Hepatocyte (in vitro differentiated cells): ENCODE measurements around the gene TAL2. TPM values are rescaled to one million over a fixed set of nuclear protein-coding genes. Genes with fewer than 3 reads are reported as not detected.

Experiments
- DNase-seq: peaks from one replicate; pipeline ENCODE4 v3.0.0-alpha.2; 2016; ENCODE audit warnings: low spot score
- H2AFZ ChIP-seq: fragments of 200-600 bp; sonication (generic); 2 replicates; pipeline ENCODE4 v1.6.0; 2016; ENCODE audit warnings: antibody characterized with exemption, mild to moderate bottlenecking
- H3K27ac ChIP-seq: fragments of 200-600 bp; sonication (generic); 2 replicates; pipeline ENCODE4 v1.5.1; 2016; ENCODE audit warnings: mild to moderate bottlenecking
- H3K27me3 ChIP-seq: fragments of 200-600 bp; sonication (generic); 2 replicates; pipeline ENCODE4 v1.6.1; 2016
- H3K36me3 ChIP-seq: fragments of 200-600 bp; sonication (generic); replicated peaks from 2 replicates; pipeline ENCODE4 v1.5.1; 2016; ENCODE audit warnings: low read depth; ENCODE audit not compliant: insufficient read depth
- H3K4me1 ChIP-seq: fragments of 200-600 bp; sonication (generic); 2 replicates; pipeline ENCODE4 v1.5.1; 2016; ENCODE audit warnings: mild to moderate bottlenecking, moderate library complexity; ENCODE audit not compliant: insufficient read depth
- H3K4me2 ChIP-seq: fragments of 200-600 bp; sonication (generic); 2 replicates; pipeline ENCODE4 v1.6.0; 2016
- H3K4me3 ChIP-seq: fragments of 200-600 bp; sonication (generic); 2 replicates; pipeline ENCODE4 v1.5.1; 2016; ENCODE audit warnings: mild to moderate bottlenecking
- H3K79me2 ChIP-seq: fragments of 200-600 bp; sonication (generic); 2 replicates; pipeline ENCODE4 v1.6.0; 2017; ENCODE audit warnings: mild to moderate bottlenecking
- H3K9me2 ChIP-seq: fragments of 200-600 bp; sonication (generic); replicated peaks from 2 replicates; pipeline ENCODE4 v1.6.0; 2017; ENCODE audit warnings: mild to moderate bottlenecking; ENCODE audit not compliant: insufficient read depth
- H3K9me3 ChIP-seq: fragments of 200-600 bp; sonication (generic); 2 replicates; pipeline ENCODE4 v1.5.1; 2016; ENCODE audit warnings: low read depth, mild to moderate bottlenecking
- H4K20me1 ChIP-seq: fragments of 200-600 bp; sonication (generic); 2 replicates; pipeline ENCODE4 v1.6.0; 2016; ENCODE audit warnings: mild to moderate bottlenecking; ENCODE audit not compliant: insufficient read depth, poor library complexity, severe bottlenecking
- CTCF ChIP-seq: fragments of 200-600 bp; sonication (generic); IDR thresholded peaks from 2 replicates; pipeline ENCODE4 v1.5.1; 2016; ENCODE audit warnings: antibody characterized with exemption, mild to moderate bottlenecking; ENCODE audit not compliant: poor library complexity
- EZH2 ChIP-seq: fragments of 200-600 bp; sonication (generic); IDR thresholded peaks from 2 replicates; pipeline ENCODE4 v1.6.1; 2016; ENCODE audit warnings: antibody characterized with exemption, mild to moderate bottlenecking, borderline replicate concordance
- EZH2phosphoT487 ChIP-seq: fragments of 200-600 bp; sonication (generic); IDR thresholded peaks from one replicate; pipeline ENCODE4 v1.6.1; 2018; ENCODE audit warnings: antibody characterized with exemption, mild to moderate bottlenecking, low read depth, moderate library complexity; ENCODE audit not compliant: unreplicated experiment, severe bottlenecking
- WGBS: methylation state at CpG from one replicate; pipeline ENCODE4 v1.1.6; 2016; ENCODE audit warnings: low lambda C conversion rate; ENCODE audit errors: missing lambda C conversion rate; 5-methylcytosine and 5-hydroxymethylcytosine counted together
- polyA plus RNA-seq: library from polyadenylated mRNA; unstranded; fragments of >200 nt; fragmentation: Nextera tagmentation; extraction: Ambion mirVana; gene quantifications from 2 replicates; pipeline ENCODE4 v1.2.1, GENCODE V29; 2016
- total RNA-seq: library from RNA; depleted of rRNA; stranded (reverse); fragments of >200 nt; gene quantifications from 2 replicates; pipeline ENCODE4 v1.2.3, GENCODE V29; 2014

Gene TAL2
- total and polyA plus RNA-seq, 2 experiments from 2014 or later: not detected

GRCh38 chr9:105667867-105668266 lies 5.6 kb downstream of the TAL2 start:
- no peak for DNase-seq
- WGBS: 15% methylated on average over 4 of the region's 4 CpGs
- no peak overlapping the region for H3K4me2 ChIP-seq
- no peak overlapping the region for H2AFZ ChIP-seq
- TF ChIP-seq EZH2 (no peak), CTCF (no peak), EZH2phosphoT487 (no peak)
- no peak overlapping the region for H3K27ac ChIP-seq
- no peaks in the 10 kb centered on the region for H3K4me1 ChIP-seq
- H3K27me3 ChIP-seq: no peaks in the 10 kb centered on the region
- no peaks in the 10 kb centered on the region for H4K20me1 ChIP-seq
- no peaks in the 10 kb centered on the region for H3K9me3 ChIP-seq
- no peaks in the 10 kb centered on the region for H3K79me2 ChIP-seq
- no peak overlapping the region for H3K4me3 ChIP-seq
- H3K36me3 ChIP-seq: no peaks in the 10 kb centered on the region
- no peaks in the 10 kb centered on the region for H3K9me2 ChIP-seq

- TF ChIP-seq EZH2: no peak
- TF ChIP-seq CTCF: no peak
- no peak for TF ChIP-seq EZH2phosphoT487
- Histone ChIP-seq H3K4me3 (no peak overlapping the region), H3K4me2 (no peak overlapping the region), H4K20me1 (no peaks in the 10 kb centered on the region), H3K27ac (no peak overlapping the region), H3K36me3 (no peaks in the 10 kb centered on the region), H3K9me2 (no peaks in the 10 kb centered on the region), H3K79me2 (no peaks in the 10 kb centered on the region), H3K27me3 (no peaks in the 10 kb centered on the region), H3K4me1 (no peaks in the 10 kb centered on the region), H2AFZ (no peak overlapping the region), H3K9me3 (no peaks in the 10 kb centered on the region)
- no peak for DNase-seq
- WGBS: 68% methylated on average over 3 of the region's 3 CpGs
These were observed 8.1 kb downstream of the TAL2 start for GRCh38 chr9:105670315-105670714.

GRCh38 chr9:105670775-105671174 lies 8.5 kb downstream of the TAL2 start:
- Histone ChIP-seq H3K27me3 (no peaks in the 10 kb centered on the region), H3K4me3 (no peak overlapping the region), H3K36me3 (no peaks in the 10 kb centered on the region), H3K79me2 (no peaks in the 10 kb centered on the region), H3K4me2 (no peak overlapping the region), H3K4me1 (no peaks in the 10 kb centered on the region), H3K9me2 (no peaks in the 10 kb centered on the region), H3K9me3 (no peaks in the 10 kb centered on the region), H2AFZ (no peak overlapping the region), H4K20me1 (no peaks in the 10 kb centered on the region), H3K27ac (no peak overlapping the region)
- 76% methylated on average over 3 of the region's 3 CpGs for WGBS
- no peak for DNase-seq
- TF ChIP-seq EZH2: no peak
- no peak for TF ChIP-seq CTCF
- no peak for TF ChIP-seq EZH2phosphoT487

GRCh38 chr9:105672711-105673234 lies 10.5 kb downstream of the TAL2 start:
- Histone ChIP-seq H3K9me3 (no peaks in the 10 kb centered on the region), H3K27ac (no peak overlapping the region), H3K79me2 (no peaks in the 10 kb centered on the region), H4K20me1 (no peaks in the 10 kb centered on the region), H3K9me2 (no peaks in the 10 kb centered on the region), H3K36me3 (no peaks in the 10 kb centered on the region), H3K4me3 (no peak overlapping the region), H2AFZ (no peak overlapping the region), H3K4me2 (no peak overlapping the region), H3K27me3 (no peaks in the 10 kb centered on the region), H3K4me1 (no peaks in the 10 kb centered on the region)
- no peak for DNase-seq
- WGBS: 61% methylated on average over 3 of the region's 3 CpGs
- TF ChIP-seq CTCF (no peak), EZH2phosphoT487 (no peak), EZH2 (no peak)
